Testis (tissue), 3 donors: Measurements from ENCODE around the gene RGL4. TPM values are rescaled to one million over a fixed set of nuclear protein-coding genes. Genes with fewer than 3 reads are reported as not detected.

Experiments
- DNase-seq: peaks from one replicate; pipeline ENCODE4 v3.0.0-alpha.2; 2019
- H3K27ac ChIP-seq, 2 donors: fragments of 200-600 bp; sonication (generic); one replicate each; pipeline ENCODE4 v1.5.1; 2019
- H3K27me3 ChIP-seq: fragments of 200-600 bp; sonication (generic); one replicate; pipeline ENCODE4 v1.5.1; 2019
- H3K36me3 ChIP-seq: fragments of 200-600 bp; sonication (generic); one replicate; pipeline ENCODE4 v1.5.1; 2017; ENCODE audit warnings: low read depth; ENCODE audit errors: missing control alignments
- H3K4me1 ChIP-seq: fragments of 200-600 bp; sonication (generic); one replicate; pipeline ENCODE4 v1.5.1; 2019
- H3K4me3 ChIP-seq, 2 donors: fragments of 200-600 bp; sonication (generic); one replicate each; pipeline ENCODE4 v1.5.1; 2017 to 2019
- H3K9me3 ChIP-seq: fragments of 200-600 bp; sonication (generic); one replicate; pipeline ENCODE4 v1.5.1; 2017
- CTCF ChIP-seq, 3 experiments: fragments of 450-650 bp in 2 of 3; fragments of 200-600 bp in 1 of 3; sonication (generic) in 1 of 3; IDR thresholded peaks; one replicate each; pipeline ENCODE4 v1.5.1; 2016 to 2019; ENCODE audit warnings: antibody characterized with exemption in 3 of 3, mild to moderate bottlenecking in 2 of 3, moderate library complexity in 1 of 3
- POLR2A ChIP-seq: fragments of 450-650 bp; IDR thresholded peaks from one replicate; pipeline ENCODE4 v1.6.1; 2017; ENCODE audit warnings: antibody characterized with exemption, mild to moderate bottlenecking, moderate library complexity
- WGBS, 2 donors: methylation state at CpG; one replicate each; pipeline ENCODE4 v1.1.5; 2018; 5-methylcytosine and 5-hydroxymethylcytosine counted together
- intact Hi-C: fragments of 100-400 bp; cut with DNase I; formaldehyde crosslinking; loops from one replicate; pipeline ENCODE4 v1.15.1; 2023; ENCODE audit warnings: low total_unique reads
- polyA plus RNA-seq: library from polyadenylated mRNA; stranded (reverse); fragments of 350-450 nt; fragmentation: Illumina TruSeq; extraction: RNeasy Lipid Tissue Mini Kit (QIAGEN cat#74804); gene quantifications from one replicate; pipeline ENCODE4 v1.2.3, GENCODE V29; 2014; ENCODE audit warnings: low read depth, low replicate concordance; ENCODE audit not compliant: insufficient read depth
- total RNA-seq, 2 donors: library from RNA; depleted of rRNA; stranded (reverse); fragments of >200 nt; gene quantifications; one replicate each; pipeline ENCODE4 v1.2.3, GENCODE V29; 2016

Gene RGL4
- total and polyA plus RNA-seq, 3 donors from 2014 or later: 5.3 to 10.1 (median 8.1) TPM

GRCh38 chr22:23692598-23693291 lies 1.9 kb downstream of the RGL4 start:
- Histone ChIP-seq H3K9me3 (no peaks in the 10 kb centered on the region), H3K27me3 (no peaks in the 10 kb centered on the region), H3K4me3 (no peak overlapping the region), H3K27ac (no peak overlapping the region), H3K36me3 (no peaks in the 10 kb centered on the region), H3K4me1 (peaks cover 3% of the 10 kb centered on the region)
- WGBS, 2 donors: 85 to 95% methylated on average over 2 to 12 of the region's 12 CpGs
- no peak for DNase-seq
- TF ChIP-seq CTCF (IDR thresholded peaks at IDR 0.05): no peak
- TF ChIP-seq POLR2A: no peak
- intact Hi-C loops: no loop called here

GRCh38 chr22:23693979-23694680 lies 3.3 kb downstream of the RGL4 start:
- no peaks in the 10 kb centered on the region for H3K36me3 ChIP-seq
- 90 to 92% methylated on average over 10 to 11 of the region's 11 CpGs for WGBS, 2 donors
- intact Hi-C loops: no loop called here
- H3K4me3 ChIP-seq: no peak overlapping the region
- peaks cover 3% of the 10 kb centered on the region for H3K4me1 ChIP-seq
- no peaks in the 10 kb centered on the region for H3K9me3 ChIP-seq
- H3K27me3 ChIP-seq: no peaks in the 10 kb centered on the region
- DNase-seq: no peak
- no peak overlapping the region for H3K27ac ChIP-seq
- TF ChIP-seq POLR2A: no peak
- TF ChIP-seq CTCF (IDR thresholded peaks at IDR 0.05): no peak

DNA sequence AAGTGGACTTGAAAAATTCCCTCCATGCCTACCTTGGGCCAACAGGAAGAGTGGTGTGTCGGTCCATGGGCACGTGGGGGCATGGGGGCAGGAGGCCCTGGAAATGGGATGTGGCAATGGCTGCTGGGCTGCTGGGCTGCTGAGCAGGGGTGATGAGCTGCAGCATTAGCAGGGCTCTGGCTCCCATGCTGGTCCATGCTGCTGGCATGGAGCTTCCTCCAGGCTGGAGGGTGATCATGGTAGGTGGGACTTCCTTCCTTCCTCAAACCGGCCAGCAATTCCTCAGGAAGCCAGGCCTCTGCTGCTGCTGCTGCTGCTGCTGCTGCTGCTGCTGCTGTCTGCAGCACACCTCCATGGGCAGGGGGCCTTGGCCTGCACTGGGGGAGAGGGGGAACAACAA lies 4.3 kb downstream of the RGL4 start:
- H3K36me3 ChIP-seq: no peaks in the 10 kb centered on the region
- no peaks in the 10 kb centered on the region for H3K4me1 ChIP-seq
- H3K9me3 ChIP-seq: no peaks in the 10 kb centered on the region
- no peaks in the 10 kb centered on the region for H3K27me3 ChIP-seq
- no peak for DNase-seq
- H3K27ac ChIP-seq: no peak overlapping the region
- intact Hi-C loops: no loop called here
- TF ChIP-seq CTCF (IDR thresholded peaks at IDR 0.05): no peak
- no peak for TF ChIP-seq POLR2A
- no peak overlapping the region for H3K4me3 ChIP-seq
- WGBS, 2 donors: 75 to 97% methylated on average over 3 of the region's 3 CpGs

- DNase-seq: no peak
- TF ChIP-seq CTCF (IDR thresholded peaks at IDR 0.05) (no peak), POLR2A (no peak)
- no peak overlapping the region for H3K4me3 ChIP-seq
- 90 to 92% methylated on average over 15 to 19 of the region's 19 CpGs for WGBS, 2 donors
- no peaks in the 10 kb centered on the region for H3K36me3 ChIP-seq
- no peaks in the 10 kb centered on the region for H3K9me3 ChIP-seq
- no peaks in the 10 kb centered on the region for H3K27me3 ChIP-seq
- no peaks in the 10 kb centered on the region for H3K4me1 ChIP-seq
- no peak overlapping the region for H3K27ac ChIP-seq
- intact Hi-C loops: no loop called here
These were observed 4.9 kb downstream of the RGL4 start for GRCh38 chr22:23695571-23696325.
